ENCODE results near the gene DLX6. TPM values are rescaled to one million over a fixed set of nuclear protein-coding genes. Genes with fewer than 3 reads are reported as not detected.

DLX6 gene
- total RNA-seq, 4 donors from 2014 or later = 0.98 to 3.0 (median 1.1) TPM

DNA sequence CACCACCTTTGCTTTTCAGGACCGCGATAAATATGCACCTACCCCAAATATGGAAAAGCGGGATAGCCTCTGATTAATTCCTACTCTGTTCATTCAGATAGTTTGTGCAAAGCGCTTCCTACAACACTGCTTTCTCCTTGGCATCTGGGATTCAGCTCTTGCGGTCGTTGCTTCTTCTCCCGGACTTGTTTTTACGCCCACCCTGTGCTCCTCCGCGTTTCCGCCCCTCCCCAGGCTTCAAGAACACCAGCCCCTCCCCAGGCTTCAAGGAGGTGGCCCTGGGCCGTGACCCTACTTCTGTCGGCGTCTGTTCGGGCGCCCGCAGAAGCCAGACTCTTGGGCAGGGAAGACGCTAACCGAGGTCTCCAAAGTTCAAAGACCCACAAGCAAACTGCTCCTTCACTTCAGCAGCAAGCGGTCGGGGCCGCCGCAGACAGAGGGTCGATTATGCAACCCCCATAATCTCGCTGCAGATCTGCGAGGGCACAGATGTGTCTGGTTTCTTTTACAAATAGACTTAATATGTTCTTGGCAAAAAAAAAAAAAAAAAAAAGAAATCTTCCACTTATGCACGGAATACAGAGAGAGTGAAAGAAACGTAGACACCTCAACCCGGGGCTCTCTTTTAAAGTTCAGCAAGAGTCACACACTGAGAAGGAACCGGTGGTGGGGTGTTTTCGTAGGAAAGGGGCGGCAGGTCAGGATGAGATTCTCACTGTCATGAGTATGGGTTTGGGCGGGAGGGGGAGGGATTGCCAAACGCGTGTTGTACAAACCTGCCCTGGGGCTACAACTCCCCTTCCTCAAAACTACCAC, 17.3 kb downstream of the DLX6 start:
- peaks cover 78% of the 10 kb centered on the region for H3K4me1 ChIP-seq
- DNase-seq (ENCODE audit: low spot score in 2 of 2) = no peak
- peak overlapping the region; percentile 54 for H3K4me3 ChIP-seq
- no peak overlapping the region for H3K27ac ChIP-seq
- no peaks in the 10 kb centered on the region for H3K9me3 ChIP-seq
- H3K36me3 ChIP-seq = peaks cover 4% of the 10 kb centered on the region
- WGBS = 29% methylated on average over 35 of the region's 35 CpGs
- H3K27me3 ChIP-seq = peaks cover 96% of the 10 kb centered on the region
- TF ChIP-seq, protein P1, sequence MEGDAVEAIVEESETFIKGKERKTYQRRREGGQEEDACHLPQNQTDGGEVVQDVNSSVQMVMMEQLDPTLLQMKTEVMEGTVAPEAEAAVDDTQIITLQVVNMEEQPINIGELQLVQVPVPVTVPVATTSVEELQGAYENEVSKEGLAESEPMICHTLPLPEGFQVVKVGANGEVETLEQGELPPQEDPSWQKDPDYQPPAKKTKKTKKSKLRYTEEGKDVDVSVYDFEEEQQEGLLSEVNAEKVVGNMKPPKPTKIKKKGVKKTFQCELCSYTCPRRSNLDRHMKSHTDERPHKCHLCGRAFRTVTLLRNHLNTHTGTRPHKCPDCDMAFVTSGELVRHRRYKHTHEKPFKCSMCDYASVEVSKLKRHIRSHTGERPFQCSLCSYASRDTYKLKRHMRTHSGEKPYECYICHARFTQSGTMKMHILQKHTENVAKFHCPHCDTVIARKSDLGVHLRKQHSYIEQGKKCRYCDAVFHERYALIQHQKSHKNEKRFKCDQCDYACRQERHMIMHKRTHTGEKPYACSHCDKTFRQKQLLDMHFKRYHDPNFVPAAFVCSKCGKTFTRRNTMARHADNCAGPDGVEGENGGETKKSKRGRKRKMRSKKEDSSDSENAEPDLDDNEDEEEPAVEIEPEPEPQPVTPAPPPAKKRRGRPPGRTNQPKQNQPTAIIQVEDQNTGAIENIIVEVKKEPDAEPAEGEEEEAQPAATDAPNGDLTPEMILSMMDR (IDR thresholded peaks at IDR 0.05) = no peak
- TF ChIP-seq POLR2AphosphoS5 (IDR thresholded peaks at IDR 0.05) = no peak
- TF ChIP-seq EP300 (IDR thresholded peaks at IDR 0.05) = no peak
- no peak for TF ChIP-seq POLR2A (IDR thresholded peaks at IDR 0.05)

DNA sequence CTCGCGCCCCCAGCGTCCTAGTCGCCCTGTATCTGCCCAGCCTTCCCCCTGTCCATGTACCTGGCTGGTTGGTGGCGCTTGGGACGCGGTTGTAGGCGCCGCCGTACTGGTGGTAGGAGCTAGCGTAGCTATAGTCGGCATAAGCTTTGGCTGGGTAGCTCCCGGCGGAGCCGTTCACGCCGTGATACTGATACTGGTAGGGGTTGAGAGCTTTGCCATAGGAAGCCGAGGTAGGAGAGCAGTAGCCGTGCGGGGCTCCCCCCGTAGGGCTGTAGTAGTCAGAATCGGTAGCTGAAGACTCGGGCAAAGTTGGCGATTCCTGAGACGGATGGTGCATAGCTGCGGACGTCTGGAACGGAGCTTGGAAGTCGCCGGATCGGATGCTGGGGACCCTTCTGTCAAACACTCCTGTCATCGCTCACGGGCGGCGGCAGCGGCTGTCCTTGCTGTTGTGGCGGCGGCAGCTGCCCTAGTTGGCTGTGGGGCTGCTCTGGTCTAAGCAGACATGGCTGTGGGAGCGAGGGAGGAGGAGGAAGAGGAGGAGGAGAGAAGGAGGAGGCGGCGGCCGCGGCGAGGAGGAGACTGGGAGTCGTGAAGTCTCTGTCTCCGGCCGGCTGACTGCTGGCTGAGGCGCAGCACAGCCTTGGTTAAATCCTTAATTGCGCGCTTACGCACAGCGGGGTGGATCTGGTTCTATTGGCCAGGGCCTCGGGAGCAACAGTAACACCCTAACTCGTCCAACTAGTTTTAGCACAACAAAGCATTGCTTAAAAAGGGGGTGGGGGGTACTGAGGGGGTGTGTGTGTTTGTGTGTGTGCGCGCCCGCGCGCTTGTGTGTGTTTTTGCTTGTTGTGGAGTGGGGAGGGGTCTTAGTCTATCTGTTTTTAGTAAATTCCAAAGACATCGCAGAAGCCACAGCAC, 19.1 kb downstream of the DLX6 start, which contains the start of gene DLX5:
Gene DLX5 (minus strand): TSS at position 623 of the 921 bp plus-strand sequence. CDS start 208 bp downstream, at position 415.
- TF ChIP-seq, protein P1 (IDR thresholded peaks at IDR 0.05) = no peak
- peak in 1 of 3 donors; percentile 17 for TF ChIP-seq POLR2AphosphoS5 (IDR thresholded peaks at IDR 0.05)
- DNase-seq (ENCODE audit: low spot score in 2 of 2) = peak in 1 of 2 donors; percentile 58
- under 1% methylated on average over 46 of the region's 60 CpGs for WGBS
- Histone ChIP-seq H3K4me1 (peaks cover 64% of the 10 kb centered on the region), H3K4me3 (peak within 1 kb of the TSS; percentile 54), H3K9me3 (no peaks in the 10 kb centered on the region), H3K27me3 (peaks cover 78% of the 10 kb centered on the region), H3K36me3 (peaks cover 4% of the 10 kb centered on the region), H3K27ac (peak within 1 kb of the TSS; percentile 66)

DNA sequence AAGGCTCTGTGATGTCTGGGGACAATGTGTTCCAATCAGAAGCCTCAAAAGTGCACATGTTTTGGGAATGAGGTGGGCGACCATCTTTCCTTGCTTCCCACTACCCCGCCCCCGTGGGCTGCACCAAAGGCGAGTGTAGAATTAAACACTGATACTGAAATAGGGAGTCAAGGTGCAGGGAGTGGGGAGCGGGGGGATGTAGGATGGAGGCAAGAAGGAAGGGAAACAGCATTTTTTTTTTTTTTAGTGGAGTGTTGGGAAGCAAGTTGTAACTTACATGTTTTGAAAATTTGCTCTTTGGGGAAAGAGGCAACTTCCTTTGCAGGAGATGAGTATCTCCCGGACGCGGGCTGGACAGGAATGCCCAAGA, 19.8 kb downstream of the DLX6 start:
- peaks cover 72% of the 10 kb centered on the region for H3K27me3 ChIP-seq
- H3K9me3 ChIP-seq = no peaks in the 10 kb centered on the region
- TF ChIP-seq POLR2AphosphoS5 (IDR thresholded peaks at IDR 0.05) = no peak
- TF ChIP-seq, protein P1 (IDR thresholded peaks at IDR 0.05) = no peak
- TF ChIP-seq POLR2A (IDR thresholded peaks at IDR 0.05) = no peak
- no peak for TF ChIP-seq EP300 (IDR thresholded peaks at IDR 0.05)
- no peak overlapping the region for H3K27ac ChIP-seq
- peaks cover 4% of the 10 kb centered on the region for H3K36me3 ChIP-seq
- peak overlapping the region; percentile 54 for H3K4me3 ChIP-seq
- H3K4me1 ChIP-seq = peaks cover 64% of the 10 kb centered on the region
- 27% methylated on average over 8 of the region's 8 CpGs for WGBS
- DNase-seq (ENCODE audit: low spot score in 2 of 2) = no peak

DNA sequence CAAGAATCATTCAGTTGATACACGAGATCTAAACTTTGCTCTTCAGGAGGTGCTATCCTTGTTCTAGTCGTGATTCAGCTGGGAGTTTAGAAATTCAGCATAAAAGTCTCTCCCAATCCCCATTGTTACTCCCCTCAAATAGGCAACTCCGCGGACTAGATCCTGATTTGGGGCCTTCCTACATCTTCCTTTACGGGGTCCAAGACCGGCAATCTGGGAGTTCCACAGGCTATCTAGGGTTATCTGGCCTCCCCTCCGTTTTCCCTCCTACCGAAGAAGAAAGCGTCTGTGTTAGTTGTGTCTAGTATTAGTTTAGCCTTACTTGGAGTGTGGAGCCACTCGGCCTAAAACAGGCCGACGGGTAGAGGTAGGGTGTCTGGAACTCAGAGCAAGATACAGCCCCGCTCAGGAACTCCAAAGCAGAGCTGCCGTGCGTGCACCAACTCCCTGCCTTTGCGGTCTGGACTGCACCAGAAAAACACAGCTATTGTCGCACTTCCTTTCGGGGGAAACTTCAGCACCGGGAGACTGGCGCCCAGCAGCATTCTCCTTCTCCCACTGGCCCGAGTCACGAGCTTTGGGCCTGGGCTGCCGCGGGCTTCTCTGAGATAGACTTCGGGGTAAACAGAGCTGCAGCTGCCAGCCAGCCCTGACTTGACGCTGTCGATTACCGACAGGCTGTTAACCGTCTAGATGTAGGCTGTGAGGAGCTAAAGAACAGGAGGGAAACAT, 20.8 kb downstream of the DLX6 start:
- TF ChIP-seq, protein P1 (IDR thresholded peaks at IDR 0.05) = no peak
- no peak for TF ChIP-seq POLR2AphosphoS5 (IDR thresholded peaks at IDR 0.05)
- TF ChIP-seq POLR2A (IDR thresholded peaks at IDR 0.05) = no peak
- TF ChIP-seq EP300 (IDR thresholded peaks at IDR 0.05) = no peak
- peaks cover 62% of the 10 kb centered on the region for H3K27me3 ChIP-seq
- WGBS = 54% methylated on average over 29 of the region's 29 CpGs

More for the DNA sequence above, 20.8 kb downstream of the DLX6 start:
- DNase-seq (ENCODE audit: low spot score in 2 of 2) = no peak
- H3K36me3 ChIP-seq = peaks cover 3% of the 10 kb centered on the region
- H3K4me1 ChIP-seq = peaks cover 60% of the 10 kb centered on the region
- H3K4me3 ChIP-seq = peak overlapping the region; percentile 44
- no peaks in the 10 kb centered on the region for H3K9me3 ChIP-seq
- H3K27ac ChIP-seq = no peak overlapping the region
